ENCODE results near the gene TUBGCP2. TPM values are rescaled to one million over a fixed set of nuclear protein-coding genes. Genes with fewer than 3 reads are reported as not detected.
"Not testable (repeated sequence)": the region's sequence is repeated elsewhere in the genome, so short reads cannot be mapped to it uniquely, and the experiment has no call there.

TUBGCP2 gene
- total and polyA plus RNA-seq, 2 of the 13 experiments (the other 11 are each of a cell fraction or from before 2014, with no cell fraction given) = 21.3 to 34.5 TPM

DNA sequence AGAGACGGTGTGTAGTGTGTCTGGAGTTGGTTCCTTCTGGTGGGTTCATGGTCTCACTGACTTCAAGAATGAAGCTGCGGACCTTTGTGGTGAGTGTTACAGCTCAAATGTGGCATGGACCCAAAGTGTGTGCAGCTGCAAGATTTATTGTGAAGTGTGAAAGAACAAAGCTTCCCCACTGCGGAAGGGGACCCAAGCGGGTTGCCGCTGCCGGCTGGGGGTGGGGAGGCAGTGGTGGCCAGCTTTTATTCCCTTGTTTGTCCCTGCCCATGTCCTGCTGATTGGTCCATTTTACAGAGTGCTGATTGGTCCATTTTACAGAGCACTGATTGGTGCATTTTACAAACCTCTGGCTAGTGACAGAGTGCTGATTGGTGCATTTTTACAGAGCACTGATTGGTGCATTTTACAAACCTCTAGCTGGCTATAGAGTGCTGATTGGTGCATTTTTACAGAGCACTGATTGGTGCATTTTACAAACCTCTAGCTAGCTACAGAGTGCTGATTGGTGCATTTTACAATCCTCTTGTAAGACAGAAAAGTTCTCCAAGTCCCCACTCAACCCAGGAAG, 12.3 kb upstream of the TUBGCP2 start:
- BruUV-seq (replicated peaks); H3K27ac ChIP-seq (ENCODE audit: extremely low read length, insufficient read depth, low read length); DNase-seq (ENCODE audit: low spot score); H4K20me1 ChIP-seq (ENCODE audit: insufficient read depth, low read length); H3K4me3 ChIP-seq (replicated peaks in 1 of 3; ENCODE audit: insufficient read depth in 1 of 3, low read depth in 2 of 3, low read length in 3 of 3); POLR2A ChIA-PET; in situ Hi-C loops (cut with HindIII; ENCODE audit: extremely low pct_ligation_motif_present, low pct_unique_long_range_greater_than_20kb); H2AFZ ChIP-seq (ENCODE audit: low read length); H3K79me2 ChIP-seq (ENCODE audit: insufficient read depth, low read length); ATAC-seq; H3K36me3 ChIP-seq (replicated peaks in 1 of 2; ENCODE audit: control insufficient read depth in 1 of 2, insufficient read depth in 2 of 2, low read length in 2 of 2); H3K4me2 ChIP-seq (ENCODE audit: low read depth, low read length); H3K9ac ChIP-seq (ENCODE audit: insufficient read depth, low read depth, low read length); CTCF ChIA-PET (ENCODE audit: low intra/inter-chr PET ratio, low total read pairs); H3K9me3 ChIP-seq (ENCODE audit: low read length); FAIRE-seq: not testable (repeated sequence)
- peaks cover 1 to 20% of the 10 kb centered on the region in 2 experiments; a peak in 4 of 5 replicates for H3K27me3 ChIP-seq (ENCODE audit: control insufficient read depth in 1 of 2, insufficient read depth in 2 of 2, low read length in 2 of 2)
- 65% methylated on average over 6 of the region's 6 CpGs for WGBS (ENCODE audit: low lambda C conversion rate)
- H3K4me1 ChIP-seq (ENCODE audit: insufficient read depth, low read length) = peaks cover 11% of the 10 kb centered on the region
- peak; percentile 55 for TF ChIP-seq NFYB (CRISPR knock-in tag; IDR thresholded peaks at IDR 0.05)
- TF ChIP-seq MAFF (IDR thresholded peaks at IDR 0.05; ENCODE audit: low read depth, low read length) = peak; percentile 38; the same call in 1 of the 2 replicates
- peak; percentile 57 for TF ChIP-seq NFYC (CRISPR knock-in tag; IDR thresholded peaks at IDR 0.05)
- TF ChIP-seq MAFK (conservative IDR thresholded peaks at IDR 0.05 in 1 of 2, IDR thresholded peaks at IDR 0.05 in 1 of 2; ENCODE audit: low read length in 2 of 2) = peak; percentile 23 to 51; a peak in 3 of 4 replicates
- intact Hi-C loops (cut with micrococcal nuclease; ENCODE audit: unreplicated experiment) = loop anchor here (10.0 kb wide), 1 partner anchor 54 kb away; the partner anchor contains the start of genes ECHS1 and PAOX

- ChIA-PET CTCF (ENCODE audit: low intra/inter-chr PET ratio, low total read pairs) (interaction anchor here (0.6 to 1.3 kb wide), 3 partner anchors 11 to 14 kb away, joined by 3 to 5 read pairs (median 3); no protein-coding TSS in a partner anchor), POLR2A (no interaction called here)
- no peak overlapping the region for H2AFZ ChIP-seq (ENCODE audit: low read length)
- H3K9ac ChIP-seq (ENCODE audit: insufficient read depth, low read depth, low read length) = peak overlapping the region; percentile 54
- DNase-seq (ENCODE audit: low spot score) (peak; percentile 56), FAIRE-seq (no peak), ATAC-seq (peak; percentile 97)
- in situ Hi-C loops (cut with HindIII; ENCODE audit: extremely low pct_ligation_motif_present, low pct_unique_long_range_greater_than_20kb) = no loop called here
- no peaks in the 10 kb centered on the region for H3K79me2 ChIP-seq (ENCODE audit: insufficient read depth, low read length)
- peak overlapping the region; percentile 74 for H3K4me2 ChIP-seq (ENCODE audit: low read depth, low read length)
- no peaks in the 10 kb centered on the region for H3K36me3 ChIP-seq (replicated peaks in 1 of 2; ENCODE audit: control insufficient read depth in 1 of 2, insufficient read depth in 2 of 2, low read length in 2 of 2)
- peak overlapping the region; percentile 38 to 71 (median 61); a peak in 5 of 6 replicates for H3K4me3 ChIP-seq (replicated peaks in 1 of 3; ENCODE audit: insufficient read depth in 1 of 3, low read depth in 2 of 3, low read length in 3 of 3)
- H3K9me3 ChIP-seq (ENCODE audit: low read length) = no peaks in the 10 kb centered on the region
- no peak overlapping the region for H3K27ac ChIP-seq (ENCODE audit: extremely low read length, insufficient read depth, low read length)
- intact Hi-C loops (cut with micrococcal nuclease; ENCODE audit: unreplicated experiment) = no loop called here
- H3K27me3 ChIP-seq (ENCODE audit: control insufficient read depth in 1 of 2, insufficient read depth in 2 of 2, low read length in 2 of 2) = peaks cover 0 to 9% of the 10 kb centered on the region in 2 experiments; a peak in 2 of 5 replicates
- peaks cover 15% of the 10 kb centered on the region for H3K4me1 ChIP-seq (ENCODE audit: insufficient read depth, low read length)
- BruUV-seq (replicated peaks) = no TSS peak
- H4K20me1 ChIP-seq (ENCODE audit: insufficient read depth, low read length) = no peaks in the 10 kb centered on the region
- WGBS (ENCODE audit: low lambda C conversion rate) = 12% methylated on average over 17 of the region's 51 CpGs
- TF ChIP-seq KLF13 (CRISPR knock-in tag; IDR thresholded peaks at IDR 0.05) (no peak), RXRA (CRISPR knock-in tag; IDR thresholded peaks at IDR 0.05) (peak; percentile 86), ZNF766 (CRISPR knock-in tag; IDR thresholded peaks at IDR 0.05; ENCODE audit: borderline replicate concordance) (no peak), ZNF460 (CRISPR knock-in tag; IDR thresholded peaks at IDR 0.05; ENCODE audit: borderline replicate concordance) (no peak), U2AF2 (IDR thresholded peaks at IDR 0.05; ENCODE audit: low read depth, low read length) (no peak), ZNF317 (CRISPR knock-in tag; IDR thresholded peaks at IDR 0.05) (no peak), ZFX (CRISPR knock-in tag; IDR thresholded peaks at IDR 0.05; ENCODE audit: low read depth) (peak; percentile 66; the same call in 1 of the 2 replicates), KDM3A (CRISPR knock-in tag; IDR thresholded peaks at IDR 0.05; ENCODE audit: low read depth) (0 out of 2 replicates have a peak, but pooled peaks have one; percentile 51), MYC (CRISPR knock-in tag; IDR thresholded peaks at IDR 0.05; ENCODE audit: borderline replicate concordance) (peak; percentile 53; the same call in 1 of the 2 replicates), RCOR2 (CRISPR knock-in tag; IDR thresholded peaks at IDR 0.05) (no peak), ZNF33B (CRISPR knock-in tag; IDR thresholded peaks at IDR 0.05) (no peak)
- TF ChIP-seq, protein P1, sequence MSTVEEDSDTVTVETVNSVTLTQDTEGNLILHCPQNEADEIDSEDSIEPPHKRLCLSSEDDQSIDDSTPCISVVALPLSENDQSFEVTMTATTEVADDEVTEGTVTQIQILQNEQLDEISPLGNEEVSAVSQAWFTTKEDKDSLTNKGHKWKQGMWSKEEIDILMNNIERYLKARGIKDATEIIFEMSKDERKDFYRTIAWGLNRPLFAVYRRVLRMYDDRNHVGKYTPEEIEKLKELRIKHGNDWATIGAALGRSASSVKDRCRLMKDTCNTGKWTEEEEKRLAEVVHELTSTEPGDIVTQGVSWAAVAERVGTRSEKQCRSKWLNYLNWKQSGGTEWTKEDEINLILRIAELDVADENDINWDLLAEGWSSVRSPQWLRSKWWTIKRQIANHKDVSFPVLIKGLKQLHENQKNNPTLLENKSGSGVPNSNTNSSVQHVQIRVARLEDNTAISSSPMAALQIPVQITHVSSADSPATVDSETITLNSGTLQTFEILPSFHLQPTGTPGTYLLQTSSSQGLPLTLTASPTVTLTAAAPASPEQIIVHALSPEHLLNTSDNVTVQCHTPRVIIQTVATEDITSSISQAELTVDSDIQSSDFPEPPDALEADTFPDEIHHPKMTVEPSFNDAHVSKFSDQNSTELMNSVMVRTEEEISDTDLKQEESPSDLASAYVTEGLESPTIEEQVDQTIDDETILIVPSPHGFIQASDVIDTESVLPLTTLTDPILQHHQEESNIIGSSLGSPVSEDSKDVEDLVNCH (CRISPR knock-in tag; IDR thresholded peaks at IDR 0.05) = no peak
Measured at GRCh38 chr10:133318494-133319127, 9.9 kb upstream of the TUBGCP2 start.
